GM21825 (cell line): ENCODE results near the gene FAM221A.
"Not testable (repeated sequence)": the region's sequence is repeated elsewhere in the genome, so short reads cannot be mapped to it uniquely, and the experiment has no call there.

Experiments used
- ATAC-seq: cut with Tn5 transposase; IDR thresholded peaks from one replicate; pipeline ENCODE4 v1.9.1; 2021; ENCODE audit warnings: mild to moderate bottlenecking, moderate library complexity; ENCODE audit not compliant: unreplicated experiment

The FAM221A gene

GRCh38 chr7:23700046-23700445, 20.0 kb downstream of the FAM221A start:
- no peak for ATAC-seq

- no peak for ATAC-seq
Measured at GRCh38 chr7:23709081-23709750, 29.2 kb downstream of the FAM221A start.

- no peak for ATAC-seq
Measured at GRCh38 chr7:23710000-23710399, 30.0 kb downstream of the FAM221A start, which contains the start of gene STK31. TSS of gene STK31 (plus strand) at chr7:23710219. CDS start at chr7:23710286, 67 bp downstream.

- ATAC-seq: no peak
Measured at GRCh38 chr7:23712368-23713284, 32.6 kb downstream of the FAM221A start.

GRCh38 chr7:23713285-23714149, 33.5 kb downstream of the FAM221A start:
- ATAC-seq: no peak

GRCh38 chr7:23714150-23714464, 34.1 kb downstream of the FAM221A start:
- ATAC-seq: no peak

GRCh38 chr7:23714579-23714978, 34.6 kb downstream of the FAM221A start:
- ATAC-seq: no peak

GRCh38 chr7:23715099-23715498, 35.1 kb downstream of the FAM221A start:
- ATAC-seq: no peak

- no peak for ATAC-seq
Measured at GRCh38 chr7:23717788-23718187, 37.8 kb downstream of the FAM221A start.

GRCh38 chr7:23721456-23721855, 41.5 kb downstream of the FAM221A start:
- no peak for ATAC-seq

- not testable (repeated sequence) for ATAC-seq
Measured at GRCh38 chr7:23722587-23723216, 42.7 kb downstream of the FAM221A start.

- ATAC-seq: not testable (repeated sequence)
Measured at GRCh38 chr7:23724113-23724512, 44.1 kb downstream of the FAM221A start.

GRCh38 chr7:23742051-23742450, 62.1 kb downstream of the FAM221A start:
- no peak for ATAC-seq

GRCh38 chr7:23743226-23743625, 63.2 kb downstream of the FAM221A start:
- ATAC-seq: no peak

- ATAC-seq: no peak
Measured at GRCh38 chr7:23746629-23747028, 66.6 kb downstream of the FAM221A start.

- ATAC-seq: no peak
Measured at GRCh38 chr7:23751852-23752251, 71.9 kb downstream of the FAM221A start.
